ENCODE measurements around the gene GFPT2. TPM values are rescaled to one million over a fixed set of nuclear protein-coding genes. Genes with fewer than 3 reads are reported as not detected.

Gene GFPT2
- total and polyA plus RNA-seq, 4 experiments from 2014 or later: 0.12 to 1.00 (median 0.13) TPM; not detected in 1

DNA sequence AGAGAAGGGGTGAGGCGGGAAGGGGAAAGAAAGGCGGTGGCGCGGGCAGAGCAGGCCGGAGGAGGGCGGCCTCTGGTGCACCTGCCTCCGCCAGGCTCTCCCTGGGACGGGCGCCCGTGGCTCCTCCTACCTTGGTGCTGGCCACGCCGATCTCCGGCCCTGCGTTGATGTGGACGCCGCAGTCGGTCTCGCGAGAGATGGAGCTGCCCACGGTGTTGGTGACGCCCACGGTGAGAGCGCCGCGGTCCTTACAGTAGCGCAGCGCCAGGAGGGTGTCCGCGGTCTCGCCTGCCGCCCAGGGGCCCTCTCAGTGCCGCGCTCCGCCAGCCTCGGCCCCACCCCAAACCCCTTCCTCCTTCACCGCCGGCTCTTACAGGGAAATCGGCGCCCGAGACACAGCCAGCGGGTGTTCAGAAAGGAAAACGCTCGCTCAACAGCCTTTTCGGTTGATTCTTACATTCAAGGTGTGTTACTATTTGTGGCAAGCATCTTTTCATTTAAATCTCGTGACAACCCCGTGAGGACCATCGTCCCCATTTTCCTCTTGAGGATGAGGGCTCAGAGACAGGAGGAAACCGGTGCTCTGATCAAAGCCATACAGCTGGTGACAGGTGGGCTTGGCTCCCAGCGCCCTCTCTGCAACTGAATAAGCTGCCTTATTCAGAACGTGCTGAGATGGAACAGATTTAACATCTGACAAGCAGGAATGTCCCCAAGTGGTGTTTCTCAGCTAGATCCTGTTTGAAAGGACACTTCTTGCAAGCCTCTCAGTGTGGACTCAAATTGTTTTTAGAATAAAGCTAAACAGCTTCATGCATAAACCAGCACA is 39.2 kb downstream of the GFPT2 start:
- Histone ChIP-seq H3K4me1 (ENCODE audit: insufficient read depth, low read length) (no peaks in the 10 kb centered on the region), H3K27me3 (ENCODE audit: insufficient read depth, low read length) (no peaks in the 10 kb centered on the region)

GRCh38 chr5:180311216-180311615 is 41.9 kb downstream of the GFPT2 start:
- no peaks in the 10 kb centered on the region for H3K4me1 ChIP-seq (ENCODE audit: insufficient read depth, low read length)
- no peak overlapping the region for H3K4me3 ChIP-seq (ENCODE audit: low read length in 2 of 2)
- ChIA-PET CTCF (ENCODE audit: partially characterized antibody) (interaction anchor here (1.3 to 2.2 kb wide), 4 partner anchors 16 to 186 kb away, joined by 3 to 6 read pairs (median 3); no protein-coding TSS in a partner anchor), POLR2A (ENCODE audit: partially characterized antibody) (no interaction called here)
- peaks cover 0 to 15% (median 4%) of the 10 kb centered on the region in 4 donors for H3K4me1 Mint-ChIP-seq
- H3K4me3 Mint-ChIP-seq: peak overlapping the region in 1 of 8 donors; percentile 31
- H3K27me3 ChIP-seq (ENCODE audit: insufficient read depth, low read length): no peaks in the 10 kb centered on the region
- no peaks in the 10 kb centered on the region for H3K9me3 ChIP-seq (ENCODE audit: control insufficient read depth in 1 of 2, low read length in 2 of 2)
- H3K36me3 ChIP-seq (ENCODE audit: insufficient read depth, low read length): no peaks in the 10 kb centered on the region
- H3K27ac Mint-ChIP-seq: no peak overlapping the region
- no peaks in the 10 kb centered on the region for H3K36me3 Mint-ChIP-seq
- H3K27me3 Mint-ChIP-seq: peaks cover 0 to 2% of the 10 kb centered on the region in 2 donors
- H3K9me3 Mint-ChIP-seq: peaks cover 0 to 2% (median 0%) of the 10 kb centered on the region in 8 donors
- no peak overlapping the region for H3K27ac ChIP-seq (ENCODE audit: low read depth, low read length)
- no peak for DNase-seq
- intact Hi-C loops (cut with micrococcal nuclease): loop anchor here (10.0 kb wide), 1 partner anchor 106 kb away; the partner anchor contains the start of gene RASGEF1C

More for the DNA sequence above, 39.2 kb downstream of the GFPT2 start:
- H3K9me3 Mint-ChIP-seq: peaks cover 0 to 2% (median 0%) of the 10 kb centered on the region in 8 donors
- POLR2A ChIA-PET (ENCODE audit: partially characterized antibody): interaction anchor here (1.5 kb wide), 1 partner anchor 21 kb away, joined by 5 read pairs; no protein-coding TSS in a partner anchor
- CTCF ChIA-PET (ENCODE audit: partially characterized antibody): interaction anchor here (0.6 to 4.5 kb wide), 7 partner anchors 9 to 36 kb away, joined by 3 to 130 read pairs (median 22); partner anchors contain the start of gene MAPK9
- no peaks in the 10 kb centered on the region for H3K36me3 ChIP-seq (ENCODE audit: insufficient read depth, low read length)
- H3K4me3 ChIP-seq (ENCODE audit: low read length in 2 of 2): no peak overlapping the region
- intact Hi-C loops (cut with micrococcal nuclease): loop anchor here (10.0 kb wide), 1 partner anchor 109 kb away; the partner anchor contains the start of gene RASGEF1C
- H3K36me3 Mint-ChIP-seq: no peaks in the 10 kb centered on the region
- H3K27me3 Mint-ChIP-seq: peaks cover 2 to 4% of the 10 kb centered on the region in 2 donors
- peaks cover 0 to 15% (median 4%) of the 10 kb centered on the region in 4 donors for H3K4me1 Mint-ChIP-seq
- peak overlapping the region in 4 of 7 donors; percentile 61 to 85 (median 69) for H3K27ac Mint-ChIP-seq
- H3K27ac ChIP-seq (ENCODE audit: low read depth, low read length): peak overlapping the region; percentile 46
- H3K4me3 Mint-ChIP-seq: peak overlapping the region in 5 of 8 donors; percentile 68 to 82 (median 78)
- no peaks in the 10 kb centered on the region for H3K9me3 ChIP-seq (ENCODE audit: control insufficient read depth in 1 of 2, low read length in 2 of 2)
- peak in 3 of 5 donors; percentile 50 to 67 (median 57) for DNase-seq

DNA sequence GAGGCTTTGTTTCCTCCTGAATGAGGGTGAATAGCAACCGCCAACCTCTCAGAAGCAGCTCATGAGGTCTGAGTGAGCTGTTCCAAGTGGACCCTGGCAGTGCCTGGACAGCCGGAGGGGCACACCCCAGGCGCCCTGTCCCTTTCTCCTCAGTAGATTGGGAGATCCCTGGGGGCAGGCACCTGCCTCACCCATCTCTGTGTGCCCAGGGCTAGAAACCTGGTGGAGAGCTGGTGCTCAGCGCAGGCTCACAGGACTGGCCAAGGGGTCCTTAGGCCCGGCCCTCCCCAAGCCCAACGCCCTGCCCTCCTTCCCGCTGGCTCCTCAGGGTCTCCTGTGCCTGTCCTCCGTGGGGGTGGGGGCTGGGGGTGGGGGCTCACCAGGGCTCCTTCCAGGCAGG is 46.3 kb downstream of the GFPT2 start:
- ChIA-PET CTCF (ENCODE audit: partially characterized antibody) (interaction anchor here (3.1 to 6.3 kb wide), 3 partner anchors 9 to 22 kb away, joined by 16 to 26 read pairs (median 25); no protein-coding TSS in a partner anchor), POLR2A (ENCODE audit: partially characterized antibody) (interaction anchor here (0.9 kb wide), 1 partner anchor 13 kb away, joined by 3 read pairs; no protein-coding TSS in a partner anchor)
- peaks cover 0 to 2% (median 0%) of the 10 kb centered on the region in 8 donors for H3K9me3 Mint-ChIP-seq
- no peaks in the 10 kb centered on the region for H3K27me3 ChIP-seq (ENCODE audit: insufficient read depth, low read length)
- no peak overlapping the region for H3K4me3 Mint-ChIP-seq
- H3K4me1 ChIP-seq (ENCODE audit: insufficient read depth, low read length): no peaks in the 10 kb centered on the region
- H3K27me3 Mint-ChIP-seq: peaks cover 0 to 2% of the 10 kb centered on the region in 2 donors
- intact Hi-C loops (cut with micrococcal nuclease): no loop called here
- no peaks in the 10 kb centered on the region for H3K4me1 Mint-ChIP-seq
- H3K27ac ChIP-seq (ENCODE audit: low read depth, low read length): no peak overlapping the region
- H3K36me3 Mint-ChIP-seq: no peaks in the 10 kb centered on the region
- H3K27ac Mint-ChIP-seq: no peak overlapping the region
- H3K9me3 ChIP-seq (ENCODE audit: control insufficient read depth in 1 of 2, low read length in 2 of 2): no peaks in the 10 kb centered on the region
- no peak for DNase-seq
- H3K36me3 ChIP-seq (ENCODE audit: insufficient read depth, low read length): no peaks in the 10 kb centered on the region
- H3K4me3 ChIP-seq (ENCODE audit: low read length in 2 of 2): no peak overlapping the region

DNA sequence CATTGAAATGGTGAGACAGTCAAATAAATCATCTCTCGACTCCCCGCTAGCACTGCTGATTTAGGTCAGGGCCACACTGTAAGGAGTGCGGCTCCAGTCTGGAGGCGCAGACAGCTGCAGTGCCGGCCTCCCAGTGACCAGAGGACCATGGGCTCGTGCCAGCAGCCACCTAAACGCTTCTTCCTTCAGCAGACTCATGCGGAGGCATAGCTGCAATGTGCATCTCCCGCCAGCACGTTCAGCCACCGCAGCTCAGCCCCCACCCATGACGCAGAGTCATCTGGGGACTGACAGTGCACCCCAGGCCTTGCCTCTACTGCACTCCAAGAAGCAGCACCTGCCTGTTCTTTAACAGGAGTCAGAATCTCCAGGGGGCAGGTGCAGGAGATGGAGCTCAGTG is 47.7 kb downstream of the GFPT2 start:
- Histone ChIP-seq H3K9me3 (ENCODE audit: control insufficient read depth in 1 of 2, low read length in 2 of 2) (no peaks in the 10 kb centered on the region), H3K27ac (ENCODE audit: low read depth, low read length) (no peak overlapping the region), H3K27me3 (ENCODE audit: insufficient read depth, low read length) (no peaks in the 10 kb centered on the region), H3K4me1 (ENCODE audit: insufficient read depth, low read length) (no peaks in the 10 kb centered on the region), H3K4me3 (ENCODE audit: low read length in 2 of 2) (no peak overlapping the region), H3K36me3 (ENCODE audit: insufficient read depth, low read length) (no peaks in the 10 kb centered on the region)
- no peak for DNase-seq
- Mint-ChIP-seq H3K36me3 (no peaks in the 10 kb centered on the region), H3K4me3 (no peak overlapping the region), H3K27me3 (peaks cover 0 to 6% of the 10 kb centered on the region in 2 donors), H3K9me3 (no peaks in the 10 kb centered on the region), H3K27ac (peak overlapping the region in 1 of 7 donors; percentile 7), H3K4me1 (no peaks in the 10 kb centered on the region)
- ChIA-PET POLR2A (ENCODE audit: partially characterized antibody) (no interaction called here), CTCF (ENCODE audit: partially characterized antibody) (interaction anchor here (4.6 to 6.3 kb wide), 2 partner anchors 10 to 12 kb away, joined by 25 to 26 read pairs; no protein-coding TSS in a partner anchor)
- intact Hi-C loops (cut with micrococcal nuclease): no loop called here

- no peak overlapping the region for H3K4me3 ChIP-seq (ENCODE audit: low read length in 2 of 2)
- intact Hi-C loops (cut with micrococcal nuclease): no loop called here
- ChIA-PET CTCF (ENCODE audit: partially characterized antibody) (interaction anchor here (1.4 to 6.3 kb wide), 4 partner anchors 11 to 24 kb away, joined by 4 to 26 read pairs (median 18); no protein-coding TSS in a partner anchor), POLR2A (ENCODE audit: partially characterized antibody) (no interaction called here)
- no peaks in the 10 kb centered on the region for H3K4me1 ChIP-seq (ENCODE audit: insufficient read depth, low read length)
- no peak overlapping the region for H3K27ac ChIP-seq (ENCODE audit: low read depth, low read length)
- no peaks in the 10 kb centered on the region for H3K36me3 ChIP-seq (ENCODE audit: insufficient read depth, low read length)
- no peaks in the 10 kb centered on the region for H3K27me3 ChIP-seq (ENCODE audit: insufficient read depth, low read length)
- no peak overlapping the region for H3K4me3 Mint-ChIP-seq
- H3K36me3 Mint-ChIP-seq: no peaks in the 10 kb centered on the region
- no peaks in the 10 kb centered on the region for H3K9me3 ChIP-seq (ENCODE audit: control insufficient read depth in 1 of 2, low read length in 2 of 2)
- no peak for DNase-seq
- no peaks in the 10 kb centered on the region for H3K4me1 Mint-ChIP-seq
- no peaks in the 10 kb centered on the region for H3K9me3 Mint-ChIP-seq
- peaks cover 0 to 6% of the 10 kb centered on the region in 2 donors for H3K27me3 Mint-ChIP-seq
- peak overlapping the region in 1 of 7 donors; percentile 60 for H3K27ac Mint-ChIP-seq
These were observed 48.4 kb downstream of the GFPT2 start for GRCh38 chr5:180304431-180305375.

DNA sequence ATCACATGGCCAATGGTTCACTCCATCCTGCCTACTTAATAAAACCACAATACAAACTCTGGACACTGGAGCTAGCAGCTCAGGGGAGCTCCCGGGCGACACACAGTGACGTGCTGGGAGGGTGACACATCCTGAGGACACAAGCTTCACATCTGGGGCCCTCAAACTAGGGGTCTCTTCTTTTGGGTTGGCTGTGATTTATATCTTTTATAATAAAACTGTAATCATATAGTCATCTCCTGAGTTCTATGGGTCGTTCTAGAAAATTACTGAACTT is 49.2 kb downstream of the GFPT2 start:
- H3K4me3 ChIP-seq (ENCODE audit: low read length in 2 of 2): no peak overlapping the region
- H3K27ac ChIP-seq (ENCODE audit: low read depth, low read length): no peak overlapping the region
- no peaks in the 10 kb centered on the region for H3K9me3 ChIP-seq (ENCODE audit: control insufficient read depth in 1 of 2, low read length in 2 of 2)
- H3K27me3 ChIP-seq (ENCODE audit: insufficient read depth, low read length): no peaks in the 10 kb centered on the region
- Mint-ChIP-seq H3K4me1 (no peaks in the 10 kb centered on the region), H3K9me3 (no peaks in the 10 kb centered on the region), H3K36me3 (no peaks in the 10 kb centered on the region), H3K27ac (no peak overlapping the region), H3K4me3 (no peak overlapping the region), H3K27me3 (peaks cover 0 to 6% of the 10 kb centered on the region in 2 donors)
- intact Hi-C loops (cut with micrococcal nuclease): no loop called here
- ChIA-PET CTCF (ENCODE audit: partially characterized antibody) (interaction anchor here (1.4 to 6.3 kb wide), 4 partner anchors 10 to 25 kb away, joined by 4 to 26 read pairs (median 18); no protein-coding TSS in a partner anchor), POLR2A (ENCODE audit: partially characterized antibody) (interaction anchor here (0.8 kb wide), 1 partner anchor 10 kb away, joined by 4 read pairs; no protein-coding TSS in a partner anchor)
- DNase-seq: no peak
- H3K4me1 ChIP-seq (ENCODE audit: insufficient read depth, low read length): no peaks in the 10 kb centered on the region
- no peaks in the 10 kb centered on the region for H3K36me3 ChIP-seq (ENCODE audit: insufficient read depth, low read length)
